CD8-positive, alpha-beta T cell (primary cell): ENCODE results near the gene TMEM121. TPM values are rescaled to one million over a fixed set of nuclear protein-coding genes. Genes with fewer than 3 reads are reported as not detected.

Source experiments
- total RNA-seq, 46 experiments: library from RNA in 2 of 46; stranded (reverse) in 2 of 46; gene quantifications; one replicate each; pipeline ENCODE4 v1.2.3 and lab custom pipeline; 2021 to 2026

TMEM121 gene
- total RNA-seq, 2 experiments from 2014 or later: 2.8 to 3.4 TPM

Other genes with a start within 250 kb of the TMEM121 start
- gene BRF1, start 225.6 kb upstream of the TMEM121 start, total RNA-seq: 10 to 100 TPM; 60.0 to 61.2 TPM
- gene PACS2, start 211.8 kb upstream of the TMEM121 start, total RNA-seq: 10 to 100 TPM; 46.5 to 56.1 TPM
- 1 to 10 TPM in 1 of 2 experiments, not detected in 1; 1.1 TPM for gene TEX22, start 128.0 kb upstream of the TMEM121 start, total RNA-seq
- gene MTA1, start 106.8 kb upstream of the TMEM121 start, total RNA-seq: 10 to 100 TPM; 75.8 to 90.1 TPM
- gene CRIP2, start 51.8 kb upstream of the TMEM121 start, total RNA-seq: 10 to 100 TPM; 17.1 to 20.7 TPM
- 100 to 1,000 TPM; 111 to 115 TPM for gene CRIP1, start 39.7 kb upstream of the TMEM121 start, total RNA-seq
- 10 to 100 TPM; 55.3 to 58.5 TPM for gene TEDC1, start 35.3 kb upstream of the TMEM121 start, total RNA-seq